Hematopoietic multipotent progenitor cell treated with erythropoietin and hydrocortisone succinate and interleukin-3 and kit ligand, for 15 days (in vitro differentiated cells): ENCODE data around the gene FOXO3.

Source experiments
- DNase-seq: peaks from one replicate; pipeline ENCODE4 v3.0.0-alpha.2; 2015; ENCODE audit warnings: low spot score

FOXO3 gene

DNA sequence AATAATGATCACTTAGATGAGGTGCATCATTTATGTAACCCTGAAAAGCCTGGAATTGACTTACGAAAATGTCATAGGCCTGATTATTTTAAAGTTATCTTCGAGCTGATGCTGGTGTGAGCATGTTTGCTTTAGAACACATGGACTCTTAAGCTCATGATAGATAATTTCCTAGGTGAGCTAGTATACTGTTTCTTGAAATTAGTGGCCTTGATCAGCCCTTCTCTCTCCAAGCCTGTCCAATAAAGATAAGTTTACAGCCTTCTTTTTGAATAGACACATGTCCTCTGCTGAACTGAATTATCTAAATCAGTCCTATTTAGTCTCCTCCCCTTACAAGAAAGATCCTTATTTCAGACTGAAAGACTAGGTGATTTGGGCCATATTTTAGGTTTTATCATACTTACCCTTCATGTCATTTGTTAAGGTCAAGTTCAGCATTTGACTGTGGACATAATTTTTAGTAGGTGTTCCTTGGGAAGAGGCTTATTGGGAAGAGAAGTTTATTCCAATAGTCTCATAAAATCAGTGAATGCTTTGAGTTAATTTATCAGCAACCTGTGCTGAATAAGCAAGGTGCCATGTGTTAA is 15.3 kb downstream of the FOXO3 start:
- DNase-seq = peak; percentile 78

- DNase-seq = peak; percentile 56
Observed at GRCh38 chr6:108576709-108577108, 16.0 kb downstream of the FOXO3 start.

- DNase-seq = no peak
Observed at GRCh38 chr6:108578166-108578565, 17.4 kb downstream of the FOXO3 start.

GRCh38 chr6:108578595-108579327 is 18.0 kb downstream of the FOXO3 start:
- DNase-seq = peak; percentile 95

DNA sequence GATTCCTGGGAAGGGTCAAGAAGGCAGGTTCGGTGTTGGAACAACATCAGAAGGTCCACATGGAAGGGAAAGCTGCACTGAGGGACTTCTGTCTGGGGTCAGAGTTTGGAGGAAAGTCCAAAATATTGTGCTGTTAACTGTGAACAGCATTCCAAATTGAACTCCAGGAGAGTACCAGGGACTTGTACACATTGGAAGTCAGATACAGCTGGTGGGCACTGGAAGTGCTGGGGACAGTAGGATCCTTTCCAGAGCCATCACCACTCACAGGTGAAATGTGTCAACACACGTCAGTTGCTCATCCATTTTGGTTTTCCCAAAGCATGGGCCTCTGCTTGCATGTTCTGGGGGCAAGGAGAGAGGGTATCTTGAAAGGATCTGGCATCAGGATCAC is 18.6 kb downstream of the FOXO3 start:
- DNase-seq = no peak

- peak; percentile 40 for DNase-seq
Observed at GRCh38 chr6:108580646-108581045, 19.9 kb downstream of the FOXO3 start.

DNA sequence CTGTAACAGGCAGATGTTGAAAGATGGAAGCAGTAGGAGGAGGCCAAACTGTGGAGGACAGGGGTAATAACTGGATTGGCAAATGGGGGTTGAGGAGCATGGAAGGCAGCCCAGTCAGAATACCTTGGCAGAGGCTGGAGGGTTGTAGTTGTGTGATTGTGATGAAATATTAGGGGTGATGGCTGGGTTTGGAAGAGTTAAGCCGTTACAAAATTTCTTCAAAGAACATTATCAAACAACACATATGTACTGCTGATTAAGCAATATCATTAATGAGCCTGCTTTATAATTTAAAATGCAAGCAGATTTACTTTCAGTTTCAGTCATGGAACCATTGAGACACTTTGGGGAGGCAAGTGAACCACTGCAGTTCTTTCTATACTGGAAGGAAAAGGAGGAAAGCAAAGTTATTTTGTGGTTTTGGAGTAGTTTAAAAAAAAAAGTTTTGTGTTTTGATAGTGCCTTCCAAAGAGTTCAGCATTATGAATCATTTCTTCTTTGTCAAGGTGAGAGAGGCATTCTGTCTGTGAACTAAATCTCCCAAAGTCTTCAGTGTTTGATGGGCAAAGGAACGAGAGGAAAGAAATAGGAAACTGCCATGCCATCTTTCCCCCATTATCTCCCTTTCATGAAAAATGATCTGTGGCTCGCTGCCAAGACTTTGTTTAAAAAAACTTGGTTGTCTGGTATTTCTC is 20.7 kb downstream of the FOXO3 start:
- peak; percentile 93 for DNase-seq

DNA sequence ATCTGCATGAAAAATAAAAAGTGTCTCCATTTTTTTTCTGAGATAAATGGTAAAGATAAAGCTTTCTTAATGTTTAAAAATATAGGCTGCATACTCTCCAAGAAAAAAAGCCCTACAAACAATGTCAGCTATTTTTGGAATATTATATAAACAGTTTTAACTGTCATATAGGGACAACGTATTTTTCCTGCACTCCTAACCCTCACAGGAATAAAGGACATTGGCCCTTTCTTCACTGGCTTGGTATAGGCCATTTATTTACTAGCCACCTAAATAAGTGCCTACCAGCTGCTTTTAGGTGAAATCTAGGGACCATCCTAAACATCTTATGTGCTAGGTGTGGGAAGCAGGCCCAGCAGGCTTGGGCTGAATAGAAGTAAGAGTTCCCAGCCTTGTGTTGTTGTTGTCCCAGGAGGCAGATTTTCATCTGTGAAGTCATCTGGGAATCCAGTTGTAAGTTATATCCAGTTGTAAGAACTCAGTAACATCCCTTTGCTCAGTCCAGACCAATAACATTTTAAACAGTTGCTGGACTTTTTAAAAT is 21.3 kb downstream of the FOXO3 start:
- no peak for DNase-seq

DNA sequence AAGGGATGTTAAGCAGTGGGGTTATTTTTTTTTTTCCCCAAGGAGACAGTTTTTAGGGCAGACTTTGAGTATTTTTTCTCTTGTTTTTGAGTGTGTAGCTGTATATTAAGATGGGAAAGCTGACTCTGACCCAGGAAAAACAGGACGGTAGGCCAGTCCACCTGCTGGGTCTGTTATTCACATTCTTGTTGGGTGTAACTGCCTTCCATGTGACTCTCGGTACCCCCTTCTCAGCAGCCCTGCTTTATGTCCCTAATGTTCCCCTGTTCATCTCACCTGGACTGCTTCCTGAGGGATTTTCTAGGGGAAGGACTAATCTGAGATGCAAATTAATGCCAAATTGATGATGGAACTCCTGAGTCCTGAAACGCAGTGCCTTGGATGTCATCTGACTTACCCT is 21.9 kb downstream of the FOXO3 start:
- no peak for DNase-seq

DNA sequence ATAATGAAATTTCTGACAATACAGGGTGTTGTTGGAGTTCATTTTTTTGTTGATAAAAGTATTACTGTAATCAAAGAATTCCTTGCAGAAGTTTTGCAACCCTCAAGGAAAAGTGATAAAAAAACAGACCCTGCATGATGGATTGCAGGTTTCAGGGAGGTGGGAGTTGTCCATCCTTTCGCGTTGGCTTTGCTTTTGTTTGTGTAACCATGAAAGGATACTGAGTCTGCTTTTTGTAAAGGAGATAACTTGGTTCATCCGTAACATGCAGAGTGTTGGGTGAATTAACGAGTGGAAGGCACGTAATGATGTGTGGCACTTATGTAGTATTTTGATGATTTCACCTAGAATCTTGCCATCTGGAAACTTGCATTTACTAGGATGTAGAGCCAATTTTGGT is 23.6 kb downstream of the FOXO3 start:
- no peak for DNase-seq

GRCh38 chr6:108585359-108585758 is 24.6 kb downstream of the FOXO3 start:
- no peak for DNase-seq

- DNase-seq = no peak
Observed at GRCh38 chr6:108585921-108586536, 25.3 kb downstream of the FOXO3 start.

GRCh38 chr6:108587258-108588059 is 26.7 kb downstream of the FOXO3 start:
- no peak for DNase-seq

- DNase-seq = no peak
Observed at GRCh38 chr6:108588586-108588985, 27.9 kb downstream of the FOXO3 start.

GRCh38 chr6:108589244-108589791 is 28.6 kb downstream of the FOXO3 start:
- peak; percentile 67 for DNase-seq

DNA sequence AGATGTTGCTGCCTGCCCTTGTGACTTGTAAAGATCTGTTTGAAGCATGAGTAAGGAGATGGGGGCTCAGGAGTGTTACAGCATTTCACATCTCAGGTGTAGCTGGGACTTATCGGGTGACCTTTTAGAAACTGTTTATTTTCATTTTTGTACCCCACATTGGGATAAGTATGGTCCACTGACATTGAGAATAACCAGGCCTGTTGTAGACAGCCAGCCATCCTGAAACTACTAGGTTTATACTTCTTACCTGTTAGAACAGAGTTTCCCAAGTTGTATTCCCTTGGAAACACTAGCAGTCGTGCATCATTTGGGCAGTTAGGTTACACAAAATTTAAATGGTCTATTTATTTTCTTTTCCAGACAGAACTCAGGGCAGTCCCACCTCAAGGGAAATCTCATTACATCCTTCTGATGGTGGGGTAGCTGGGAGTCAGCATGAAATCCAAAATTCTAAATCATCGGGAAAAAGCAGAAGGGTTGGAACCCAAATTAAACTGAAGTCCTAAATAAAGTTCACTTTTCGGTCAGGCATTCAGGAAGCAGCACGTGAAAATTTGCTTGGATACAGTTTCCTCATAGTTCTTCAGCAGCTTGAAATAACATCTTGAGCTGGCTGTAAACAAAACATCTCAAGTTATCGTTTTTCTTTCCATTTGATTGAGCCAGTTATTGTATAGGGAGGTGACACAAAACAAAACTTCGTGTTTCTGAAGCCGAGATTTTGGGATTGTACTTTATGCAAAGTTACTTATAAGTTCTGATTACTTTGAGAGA is 30.5 kb downstream of the FOXO3 start:
- DNase-seq = no peak

DNA sequence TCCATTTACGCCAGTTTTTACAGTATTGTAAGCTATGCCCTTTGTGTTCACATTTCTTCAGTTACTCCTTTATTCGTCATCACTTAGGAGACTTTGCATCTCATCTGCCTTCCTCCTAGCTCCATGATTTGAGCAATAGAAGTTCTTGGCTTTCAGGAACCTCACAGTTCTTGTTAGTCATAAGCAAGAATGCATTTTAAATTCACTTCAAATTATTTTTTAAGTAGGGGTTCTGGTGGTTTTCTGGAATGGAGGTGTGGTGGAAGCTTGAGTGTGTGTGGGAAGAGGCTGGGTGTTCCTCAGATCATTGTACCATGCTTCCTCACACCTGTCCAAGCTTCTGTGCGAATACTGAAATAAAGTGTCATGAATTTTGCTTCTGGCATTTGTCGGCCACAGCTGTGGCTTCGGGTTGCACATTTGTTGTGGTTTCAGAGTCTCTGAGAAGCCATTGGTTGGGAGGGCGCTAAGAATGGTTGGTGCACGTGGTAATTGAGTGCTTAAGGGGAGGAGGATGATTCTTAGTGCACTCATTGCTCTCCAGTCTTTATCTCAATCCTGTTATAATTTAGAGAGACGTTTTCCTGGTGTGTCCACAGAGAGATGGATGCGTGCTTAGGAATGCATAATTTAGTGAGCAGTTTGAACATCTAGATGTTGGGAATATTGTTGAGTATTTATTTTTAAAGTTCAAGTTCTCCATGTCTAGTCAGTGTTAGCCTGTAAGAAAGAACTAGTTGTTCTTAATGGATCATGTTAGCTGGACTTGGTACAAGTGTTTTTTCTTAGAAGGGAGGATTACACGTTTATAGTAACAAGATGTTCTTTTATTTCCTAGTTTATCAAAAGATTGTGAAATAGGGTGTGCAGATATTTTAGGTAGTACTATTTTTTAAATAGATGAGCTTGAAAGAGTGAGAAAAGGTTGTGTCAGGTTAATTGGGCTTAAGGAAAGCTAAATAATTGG is 31.9 kb downstream of the FOXO3 start:
- DNase-seq = no peak

DNA sequence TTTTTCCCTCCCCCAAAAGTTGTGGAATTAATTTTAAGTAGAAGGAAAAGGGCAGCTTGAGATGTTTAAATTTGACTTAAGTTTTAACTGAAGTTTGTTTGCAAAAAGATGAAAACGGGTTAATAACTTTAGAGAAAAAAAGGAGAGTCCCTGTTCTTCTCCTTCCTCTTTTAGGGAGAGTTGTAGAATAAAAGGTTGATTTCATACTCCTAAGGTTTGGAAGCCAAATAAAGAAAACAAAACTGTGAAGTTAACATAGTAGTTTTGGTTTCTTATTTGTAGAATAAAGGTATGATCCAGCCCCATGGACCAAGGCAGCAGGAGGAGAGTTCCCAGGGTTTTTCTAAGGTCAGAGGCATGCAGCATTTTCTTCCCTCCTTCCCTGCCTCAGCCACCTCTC is 33.4 kb downstream of the FOXO3 start:
- DNase-seq = no peak

DNA sequence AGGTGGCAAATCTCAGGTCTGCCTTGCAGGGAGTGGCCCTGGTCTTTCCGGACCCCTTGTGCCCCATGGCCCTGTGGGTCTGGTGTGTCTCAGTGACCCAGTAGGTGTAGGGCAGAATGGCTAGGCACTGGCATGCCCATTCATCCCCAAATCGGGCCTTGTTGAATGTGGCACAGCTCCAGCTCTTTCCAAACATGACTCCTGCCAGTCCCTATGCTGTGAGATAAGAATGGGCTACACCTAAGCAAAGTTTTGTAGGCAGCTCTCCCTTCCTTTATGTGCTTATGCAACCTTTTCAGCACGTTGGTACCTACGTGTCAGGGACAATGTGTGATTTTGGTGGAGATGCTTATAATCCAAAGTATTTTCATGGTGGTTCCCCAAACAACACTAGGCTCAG is 33.9 kb downstream of the FOXO3 start:
- DNase-seq = peak; percentile 58
